ENCODE measurements around the gene PLA2G2C.

DNA sequence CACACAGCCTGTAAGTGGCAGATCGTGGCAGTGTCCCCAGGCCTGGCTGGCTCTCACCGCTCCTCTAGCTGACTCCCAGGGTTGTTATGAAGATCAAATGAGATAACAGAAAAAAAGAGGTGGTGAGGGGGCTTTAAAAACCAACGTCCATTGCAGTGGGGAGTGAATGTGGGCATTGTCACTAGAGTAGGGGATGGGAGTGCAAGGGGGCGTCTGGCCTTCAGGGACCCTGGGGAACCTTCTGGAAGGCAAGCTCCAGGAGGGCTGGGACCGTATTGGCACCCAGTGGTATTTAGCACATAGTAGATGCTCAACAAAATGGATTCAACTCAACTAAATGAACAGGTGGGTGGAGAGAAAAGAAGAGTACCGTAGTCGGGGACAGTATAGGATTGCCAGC lies 70.4 kb downstream of the PLA2G2C start:
- TF ChIP-seq POLR2A (IDR thresholded peaks at IDR 0.05; ENCODE audit: low read depth, low read length) (no peak), JUN (IDR thresholded peaks at IDR 0.05; ENCODE audit: borderline replicate concordance, insufficient read depth, insufficient read length, low read depth) (no peak), MYC (IDR thresholded peaks at IDR 0.05; ENCODE audit: low read depth, low read length) (no peak)
- TF ChIP-seq, protein P1, sequence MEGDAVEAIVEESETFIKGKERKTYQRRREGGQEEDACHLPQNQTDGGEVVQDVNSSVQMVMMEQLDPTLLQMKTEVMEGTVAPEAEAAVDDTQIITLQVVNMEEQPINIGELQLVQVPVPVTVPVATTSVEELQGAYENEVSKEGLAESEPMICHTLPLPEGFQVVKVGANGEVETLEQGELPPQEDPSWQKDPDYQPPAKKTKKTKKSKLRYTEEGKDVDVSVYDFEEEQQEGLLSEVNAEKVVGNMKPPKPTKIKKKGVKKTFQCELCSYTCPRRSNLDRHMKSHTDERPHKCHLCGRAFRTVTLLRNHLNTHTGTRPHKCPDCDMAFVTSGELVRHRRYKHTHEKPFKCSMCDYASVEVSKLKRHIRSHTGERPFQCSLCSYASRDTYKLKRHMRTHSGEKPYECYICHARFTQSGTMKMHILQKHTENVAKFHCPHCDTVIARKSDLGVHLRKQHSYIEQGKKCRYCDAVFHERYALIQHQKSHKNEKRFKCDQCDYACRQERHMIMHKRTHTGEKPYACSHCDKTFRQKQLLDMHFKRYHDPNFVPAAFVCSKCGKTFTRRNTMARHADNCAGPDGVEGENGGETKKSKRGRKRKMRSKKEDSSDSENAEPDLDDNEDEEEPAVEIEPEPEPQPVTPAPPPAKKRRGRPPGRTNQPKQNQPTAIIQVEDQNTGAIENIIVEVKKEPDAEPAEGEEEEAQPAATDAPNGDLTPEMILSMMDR (IDR thresholded peaks at IDR 0.05; ENCODE audit: extremely low read depth in 1 of 2, insufficient read depth in 1 of 2, low read depth in 1 of 2, low read length in 2 of 2), result no peak

Measured in endothelial cell of umbilical vein (primary cell).